NCI-H2171 (cell line): ENCODE data around the gene HTRA3.

Experiments used
- DNase-seq: peaks from one replicate; lab custom pipeline; 2025; lab: John Stamatoyannopoulos, UW

Gene HTRA3

GRCh38 chr4:8267077-8267476, 2.5 kb upstream of the HTRA3 start:
- no peak for DNase-seq

GRCh38 chr4:8268211-8268610, 1.3 kb upstream of the HTRA3 start:
- no peak for DNase-seq

- no peak for DNase-seq
These were observed 536 bp upstream of the HTRA3 start for GRCh38 chr4:8268901-8269534.

GRCh38 chr4:8270418-8270771, 841 bp downstream of the HTRA3 start:
- no peak for DNase-seq

GRCh38 chr4:8270912-8271815, 1.6 kb downstream of the HTRA3 start:
- DNase-seq: no peak

GRCh38 chr4:8271821-8272220, 2.3 kb downstream of the HTRA3 start:
- no peak for DNase-seq

- DNase-seq: no peak
These were observed 3.2 kb downstream of the HTRA3 start for GRCh38 chr4:8272472-8273428.

- no peak for DNase-seq
These were observed 3.9 kb downstream of the HTRA3 start for GRCh38 chr4:8273450-8273849.

- no peak for DNase-seq
These were observed 4.6 kb downstream of the HTRA3 start for GRCh38 chr4:8274066-8274652.

GRCh38 chr4:8274765-8275547, 5.4 kb downstream of the HTRA3 start:
- DNase-seq: peak; percentile 72

GRCh38 chr4:8275548-8275910, 6.0 kb downstream of the HTRA3 start:
- DNase-seq: no peak

GRCh38 chr4:8276358-8277240, 7.0 kb downstream of the HTRA3 start:
- DNase-seq: peak; percentile 41

GRCh38 chr4:8277356-8278008, 7.9 kb downstream of the HTRA3 start:
- DNase-seq: no peak

- DNase-seq: no peak
These were observed 8.4 kb downstream of the HTRA3 start for GRCh38 chr4:8278009-8278395.

GRCh38 chr4:8278421-8279287, 9.1 kb downstream of the HTRA3 start:
- peak; percentile 65 for DNase-seq

GRCh38 chr4:8279321-8280157, 10.0 kb downstream of the HTRA3 start:
- DNase-seq: no peak

- no peak for DNase-seq
These were observed 10.8 kb downstream of the HTRA3 start for GRCh38 chr4:8280158-8280875.
